HEK293T (cell line): ENCODE data around the gene IFI27L1.

ENCODE experiments used
- CTCF ChIA-PET: fragments of 350-600 bp; formaldehyde crosslinking; extraction: SDS; loops from one replicate; lab custom pipeline; 2021; ENCODE audit warnings: antibody characterized with exemption, inconsistent platforms; lab: Yijun Ruan, JAX
- POLR2A ChIA-PET: fragments of 350-600 bp; formaldehyde crosslinking; extraction: SDS; loops from one replicate; lab custom pipeline; 2020; ENCODE audit warnings: antibody characterized with exemption, inconsistent platforms; lab: Yijun Ruan, JAX
- DNase-seq: peaks from one replicate; pipeline ENCODE4 v3.0.0; 2012; ENCODE audit warnings: mixed read lengths; ENCODE audit errors: extremely low spot score
- ARNT ChIP-seq: fragments of 450-650 bp; IDR thresholded peaks from 2 replicates; pipeline ENCODE4 v1.6.1; 2017; ENCODE audit warnings: mild to moderate bottlenecking
- BHLHE40 ChIP-seq: fragments of 450-650 bp; IDR thresholded peaks from 2 replicates; pipeline ENCODE4 v1.6.1; 2016; ENCODE audit warnings: mild to moderate bottlenecking, moderate library complexity, borderline replicate concordance
- CTBP1 ChIP-seq: fragments of 450-650 bp; IDR thresholded peaks from 2 replicates; pipeline ENCODE4 v1.6.1; 2016; ENCODE audit warnings: borderline replicate concordance
- ELF4 ChIP-seq: fragments of 450-650 bp; IDR thresholded peaks from 2 replicates; pipeline ENCODE4 v1.6.1; 2017; ENCODE audit warnings: antibody characterized with exemption
- FOXA1 ChIP-seq: fragments of 450-650 bp; IDR thresholded peaks from 2 replicates; pipeline ENCODE4 v1.6.1; 2016; ENCODE audit warnings: mild to moderate bottlenecking
- FOXK2 ChIP-seq: fragments of 450-650 bp; IDR thresholded peaks from 2 replicates; pipeline ENCODE4 v1.6.1; 2016; ENCODE audit warnings: mild to moderate bottlenecking
- FOXM1 ChIP-seq: fragments of 450-650 bp; IDR thresholded peaks from 2 replicates; pipeline ENCODE4 v1.6.1; 2017; ENCODE audit warnings: mild to moderate bottlenecking, borderline replicate concordance
- HDGF ChIP-seq: fragments of 450-650 bp; IDR thresholded peaks from 2 replicates; pipeline ENCODE4 v1.6.1; 2017; ENCODE audit warnings: antibody characterized with exemption, borderline replicate concordance
- L3MBTL2 ChIP-seq: fragments of 450-650 bp; conservative IDR thresholded peaks from 2 replicates; pipeline ENCODE4 v1.6.1; 2016; ENCODE audit warnings: mild to moderate bottlenecking
- LEF1 ChIP-seq: fragments of 450-650 bp; IDR thresholded peaks from 2 replicates; pipeline ENCODE4 v1.6.1; 2017; ENCODE audit warnings: mild to moderate bottlenecking, borderline replicate concordance
- NFRKB ChIP-seq: fragments of 450-650 bp; IDR thresholded peaks from 2 replicates; pipeline ENCODE4 v1.6.1; 2016; ENCODE audit warnings: mild to moderate bottlenecking, moderate library complexity
- PKNOX1 ChIP-seq: fragments of 450-650 bp; IDR thresholded peaks from 2 replicates; pipeline ENCODE4 v1.6.1; 2016
- SP1 ChIP-seq: fragments of 450-650 bp; IDR thresholded peaks from 2 replicates; pipeline ENCODE4 v1.6.1; 2017
- SUZ12 ChIP-seq: fragments of 450-650 bp; IDR thresholded peaks from 2 replicates; pipeline ENCODE4 v1.6.1; 2016; ENCODE audit warnings: mild to moderate bottlenecking
- TARDBP ChIP-seq: fragments of 450-650 bp; IDR thresholded peaks from 2 replicates; pipeline ENCODE4 v1.6.1; 2016
- ZNF384 ChIP-seq: fragments of 450-650 bp; IDR thresholded peaks from 2 replicates; pipeline ENCODE4 v1.6.1; 2016

Gene IFI27L1

GRCh38 chr14:94043111-94043755, 37.9 kb upstream of the IFI27L1 start:
- POLR2A ChIA-PET, result no interaction called here
- no peak for DNase-seq
- TF ChIP-seq FOXK2, result no peak
- no peak for TF ChIP-seq LEF1
- no peak for TF ChIP-seq CTBP1
- no peak for TF ChIP-seq ELF4
- TF ChIP-seq SUZ12, result no peak
- TF ChIP-seq SP1, result no peak
- no peak for TF ChIP-seq L3MBTL2
- no peak for TF ChIP-seq ARNT
- TF ChIP-seq FOXA1, result no peak
- CTCF ChIA-PET, result no interaction called here

- no peak for DNase-seq
- POLR2A ChIA-PET, result no interaction called here
- CTCF ChIA-PET, result no interaction called here
- TF ChIP-seq NFRKB (no peak), SUZ12 (no peak), BHLHE40 (no peak), ZNF384 (no peak)
Observed at GRCh38 chr14:94043756-94044475, 37.2 kb upstream of the IFI27L1 start.

- no peak for TF ChIP-seq BHLHE40
- no peak for DNase-seq
- CTCF ChIA-PET, result interaction anchor here (0.7 kb wide), 1 partner anchor 136 kb away, joined by 3 read pairs; no protein-coding TSS in a partner anchor
- POLR2A ChIA-PET, result no interaction called here
Observed at GRCh38 chr14:94044476-94045091, 36.5 kb upstream of the IFI27L1 start.

GRCh38 chr14:94045101-94045500, 36.0 kb upstream of the IFI27L1 start:
- DNase-seq, result no peak
- ChIA-PET CTCF (interaction anchor here (0.7 kb wide), 1 partner anchor 135 kb away, joined by 3 read pairs; no protein-coding TSS in a partner anchor), POLR2A (no interaction called here)
- TF ChIP-seq NFRKB (no peak), FOXA1 (no peak), TARDBP (no peak), BHLHE40 (no peak), FOXM1 (no peak), SP1 (no peak), ZNF384 (no peak), ELF4 (no peak), L3MBTL2 (no peak), SUZ12 (no peak), LEF1 (no peak), HDGF (no peak), FOXK2 (no peak), ARNT (no peak), PKNOX1 (no peak)

- TF ChIP-seq ARNT, result no peak
- TF ChIP-seq ZNF384, result no peak
- TF ChIP-seq LEF1, result no peak
- no peak for TF ChIP-seq L3MBTL2
- no peak for TF ChIP-seq FOXM1
- TF ChIP-seq CTBP1, result no peak
- no peak for TF ChIP-seq FOXA1
- no peak for TF ChIP-seq HDGF
- no peak for TF ChIP-seq NFRKB
- no peak for TF ChIP-seq BHLHE40
- TF ChIP-seq FOXK2, result no peak
- TF ChIP-seq SP1, result no peak
- no peak for TF ChIP-seq ELF4
- no peak for TF ChIP-seq SUZ12
- TF ChIP-seq TARDBP, result no peak
- DNase-seq, result no peak
- POLR2A ChIA-PET, result interaction anchor here (0.6 kb wide), 1 partner anchor 13 kb away, joined by 3 read pairs; no protein-coding TSS in a partner anchor
- CTCF ChIA-PET, result no interaction called here
Observed at GRCh38 chr14:94045563-94046345, 35.4 kb upstream of the IFI27L1 start.

- ChIA-PET CTCF (no interaction called here), POLR2A (no interaction called here)
- TF ChIP-seq L3MBTL2 (no peak), ARNT (no peak), SP1 (no peak), ELF4 (no peak), TARDBP (no peak), FOXM1 (no peak), BHLHE40 (no peak), SUZ12 (no peak), PKNOX1 (no peak), NFRKB (no peak), FOXA1 (no peak), LEF1 (no peak)
- DNase-seq, result no peak
Observed at GRCh38 chr14:94046696-94047250, 34.3 kb upstream of the IFI27L1 start.
